Measurements from ENCODE around the gene TMCO6.
"Not testable (repeated sequence)": the region's sequence is repeated elsewhere in the genome, so short reads cannot be mapped to it uniquely, and the experiment has no call there.

DNA sequence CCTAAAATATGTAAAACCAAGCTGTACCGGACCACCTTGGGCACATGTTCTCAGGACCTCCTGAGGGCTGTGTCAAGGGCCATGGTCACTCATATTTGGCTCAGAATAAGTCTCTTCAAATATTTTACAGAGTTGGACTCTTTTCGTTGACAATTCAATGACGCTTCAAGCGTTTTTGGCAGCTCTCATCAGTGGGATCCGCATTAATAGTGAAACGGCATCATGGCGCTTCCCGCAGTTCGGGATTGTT is 428 bp upstream of the TMCO6 start:
- TF ChIP-seq, protein P1, sequence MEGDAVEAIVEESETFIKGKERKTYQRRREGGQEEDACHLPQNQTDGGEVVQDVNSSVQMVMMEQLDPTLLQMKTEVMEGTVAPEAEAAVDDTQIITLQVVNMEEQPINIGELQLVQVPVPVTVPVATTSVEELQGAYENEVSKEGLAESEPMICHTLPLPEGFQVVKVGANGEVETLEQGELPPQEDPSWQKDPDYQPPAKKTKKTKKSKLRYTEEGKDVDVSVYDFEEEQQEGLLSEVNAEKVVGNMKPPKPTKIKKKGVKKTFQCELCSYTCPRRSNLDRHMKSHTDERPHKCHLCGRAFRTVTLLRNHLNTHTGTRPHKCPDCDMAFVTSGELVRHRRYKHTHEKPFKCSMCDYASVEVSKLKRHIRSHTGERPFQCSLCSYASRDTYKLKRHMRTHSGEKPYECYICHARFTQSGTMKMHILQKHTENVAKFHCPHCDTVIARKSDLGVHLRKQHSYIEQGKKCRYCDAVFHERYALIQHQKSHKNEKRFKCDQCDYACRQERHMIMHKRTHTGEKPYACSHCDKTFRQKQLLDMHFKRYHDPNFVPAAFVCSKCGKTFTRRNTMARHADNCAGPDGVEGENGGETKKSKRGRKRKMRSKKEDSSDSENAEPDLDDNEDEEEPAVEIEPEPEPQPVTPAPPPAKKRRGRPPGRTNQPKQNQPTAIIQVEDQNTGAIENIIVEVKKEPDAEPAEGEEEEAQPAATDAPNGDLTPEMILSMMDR (IDR thresholded peaks at IDR 0.05) = not testable (repeated sequence)
- TF ChIP-seq POLR2A (IDR thresholded peaks at IDR 0.05) = not testable (repeated sequence)
